HG02759 (cell line): ENCODE measurements around the gene CSMD2.

Source experiments
- ATAC-seq: cut with Tn5 transposase; IDR thresholded peaks from one replicate; pipeline ENCODE4 v1.9.1; 2021; ENCODE audit warnings: mild to moderate bottlenecking, moderate library complexity; ENCODE audit not compliant: unreplicated experiment

Gene CSMD2

DNA sequence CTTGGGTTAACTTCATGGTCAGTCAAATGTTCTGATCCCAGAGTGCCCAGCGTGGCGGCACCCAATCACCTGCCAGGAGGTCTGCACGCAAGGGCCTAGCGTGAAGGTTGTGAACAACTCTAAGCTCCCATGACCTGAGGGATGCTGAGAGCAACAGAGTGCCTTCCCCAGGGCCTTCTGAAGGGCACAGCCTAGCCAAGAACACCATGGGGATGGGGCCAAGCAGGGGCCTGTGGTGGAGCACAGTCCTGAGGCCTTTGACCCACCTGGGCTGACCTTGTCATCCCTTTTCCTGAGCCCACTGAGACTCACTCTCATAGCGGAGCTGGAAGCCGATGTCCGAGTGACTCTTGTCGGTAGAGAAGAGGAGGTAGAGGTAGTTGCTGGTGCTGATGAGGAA, 440.0 kb downstream of the CSMD2 start:
- ATAC-seq: no peak

- ATAC-seq: no peak
Observed at GRCh38 chr1:33724348-33724747, 440.7 kb downstream of the CSMD2 start.

- ATAC-seq: no peak
Observed at GRCh38 chr1:33723251-33723650, 441.8 kb downstream of the CSMD2 start.

- ATAC-seq: no peak
Observed at GRCh38 chr1:33721301-33721815, 443.7 kb downstream of the CSMD2 start.

DNA sequence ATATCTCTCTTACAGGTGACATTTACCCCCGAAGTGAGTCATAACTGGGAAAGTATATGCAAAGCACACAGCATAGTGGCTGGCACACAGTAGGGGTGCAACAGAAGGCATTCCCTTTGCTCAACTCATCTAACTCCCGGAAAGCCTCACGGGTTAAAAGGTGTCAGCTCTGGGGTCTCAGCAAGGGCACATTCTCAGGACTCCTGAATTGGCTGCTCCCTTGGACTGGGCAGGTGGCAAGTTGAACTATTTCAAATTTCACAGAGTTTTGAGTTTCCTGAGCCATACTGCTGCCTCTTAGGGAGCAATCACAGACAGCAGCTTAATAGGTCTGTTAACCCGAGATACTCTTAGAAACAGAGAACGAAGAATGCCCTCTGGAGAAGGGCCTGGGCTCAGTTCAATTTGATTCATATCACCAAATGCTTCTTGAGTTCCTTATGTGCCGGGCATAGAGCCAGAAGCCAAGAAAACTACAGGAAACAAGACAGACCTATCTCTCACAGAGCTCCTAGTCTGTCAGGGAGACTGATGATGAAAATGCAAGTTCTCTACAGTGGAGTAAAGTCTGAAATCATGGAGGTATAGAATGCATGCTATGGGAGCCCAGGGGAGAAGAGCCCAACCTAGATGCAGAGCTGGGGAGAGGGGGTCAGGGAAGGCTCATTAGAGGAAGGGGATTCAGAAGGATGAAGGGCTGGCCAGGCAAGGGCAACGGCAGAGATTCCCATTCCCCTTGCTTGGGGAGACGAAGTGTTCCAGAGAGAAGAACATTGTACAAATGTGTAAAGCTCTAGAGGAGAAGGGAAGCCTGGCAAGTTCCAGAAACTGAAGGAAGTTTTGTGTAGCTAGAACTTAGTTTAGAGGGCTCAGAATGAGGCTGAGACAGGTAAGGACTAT, 445.0 kb downstream of the CSMD2 start:
- ATAC-seq: no peak

- ATAC-seq: no peak
Observed at GRCh38 chr1:33719326-33719725, 445.7 kb downstream of the CSMD2 start.

DNA sequence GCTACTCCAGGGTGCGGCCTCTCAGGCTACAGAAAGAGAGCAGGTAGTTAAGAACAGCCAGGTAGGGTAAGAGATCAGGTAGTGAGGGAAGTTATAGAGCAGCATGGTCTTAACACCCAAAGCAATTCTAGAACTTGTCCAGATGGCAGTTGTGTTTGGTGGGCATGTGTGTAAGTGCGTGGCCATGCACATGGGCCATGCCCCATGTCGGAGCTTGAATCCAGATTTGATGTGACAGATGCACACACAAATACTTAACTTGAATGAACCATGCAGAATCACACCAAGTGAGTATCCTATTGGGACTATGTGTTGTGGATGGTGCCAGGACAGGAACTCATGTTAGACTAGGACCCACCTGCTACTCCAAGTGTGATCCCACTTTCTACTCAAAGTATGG, 446.8 kb downstream of the CSMD2 start:
- no peak for ATAC-seq

DNA sequence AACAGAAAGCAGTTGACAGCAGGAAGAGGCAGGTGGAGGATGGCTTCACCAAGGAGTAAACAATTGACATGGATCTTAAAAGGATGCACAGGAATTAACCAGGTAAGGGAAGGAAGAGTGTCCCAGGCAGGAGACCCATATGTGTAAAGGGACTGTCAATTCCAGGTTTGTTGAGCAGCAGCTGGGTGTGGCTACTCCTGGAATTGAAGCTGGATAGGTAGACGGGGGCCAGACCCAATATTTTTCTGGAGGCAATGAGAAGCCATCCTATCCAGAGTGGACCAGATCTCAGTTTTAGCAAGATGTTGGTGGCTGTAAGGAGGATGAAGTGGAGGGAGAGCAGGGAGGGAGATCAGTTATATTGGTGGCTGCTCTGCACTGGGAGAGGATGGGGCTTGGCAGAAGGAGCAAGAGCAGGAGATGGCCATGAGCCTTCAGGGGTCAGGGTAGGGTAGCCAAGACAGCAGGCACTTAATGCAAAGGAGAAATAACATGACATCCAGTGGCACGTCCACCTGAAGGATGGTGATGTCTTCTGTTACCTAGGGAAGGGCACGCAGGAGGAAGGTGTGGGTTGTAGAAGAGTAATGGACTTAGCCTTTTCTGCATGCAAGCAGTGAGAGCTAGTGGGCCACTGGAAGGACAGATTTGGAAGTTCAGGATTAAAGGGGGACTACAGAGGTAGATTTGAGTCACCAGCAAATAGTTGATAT, 447.9 kb downstream of the CSMD2 start:
- no peak for ATAC-seq

- no peak for ATAC-seq
Observed at GRCh38 chr1:33715195-33715811, 449.7 kb downstream of the CSMD2 start.

DNA sequence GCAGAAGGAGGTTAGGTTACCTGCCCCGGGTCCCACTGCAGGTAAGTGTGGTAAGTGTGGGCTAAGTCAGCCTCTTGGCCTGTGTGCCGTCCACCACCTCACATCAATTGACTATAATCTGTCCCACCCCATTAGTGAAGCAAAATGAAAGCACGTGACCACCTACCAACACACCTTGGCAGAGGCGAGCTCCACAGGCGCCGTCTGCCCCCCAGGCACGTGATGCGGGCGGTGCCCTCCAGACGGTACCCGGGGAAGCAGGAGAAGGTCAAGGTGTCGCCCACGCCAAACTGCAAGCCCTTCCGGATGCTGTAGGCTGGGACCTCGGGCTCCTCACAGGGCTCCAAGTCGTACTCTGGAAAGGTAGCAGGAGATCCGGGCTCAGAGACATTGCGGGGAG, 450.6 kb downstream of the CSMD2 start:
- ATAC-seq: no peak

- ATAC-seq: no peak
Observed at GRCh38 chr1:33713058-33713877, 451.8 kb downstream of the CSMD2 start.

GRCh38 chr1:33712186-33712585, 452.8 kb downstream of the CSMD2 start:
- no peak for ATAC-seq

DNA sequence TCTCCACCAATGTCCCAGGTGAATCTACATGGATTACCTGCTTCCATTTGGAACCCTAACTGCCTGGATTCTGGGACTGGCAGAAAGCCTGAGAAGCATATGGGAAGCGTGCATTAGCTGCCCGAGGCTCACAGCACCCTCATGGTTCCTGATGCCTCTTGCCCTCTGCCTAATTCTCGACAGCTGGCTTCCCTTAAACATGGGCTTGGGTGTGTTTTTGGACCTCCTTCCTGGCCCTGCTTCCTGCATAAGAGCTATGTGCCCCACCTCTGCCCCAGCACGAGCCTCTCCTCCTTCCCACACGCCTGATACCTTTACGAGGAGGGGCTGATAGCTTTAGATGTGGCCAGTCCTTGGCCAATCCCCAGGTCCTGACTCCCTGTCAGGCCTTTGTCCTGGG, 453.5 kb downstream of the CSMD2 start:
- no peak for ATAC-seq

DNA sequence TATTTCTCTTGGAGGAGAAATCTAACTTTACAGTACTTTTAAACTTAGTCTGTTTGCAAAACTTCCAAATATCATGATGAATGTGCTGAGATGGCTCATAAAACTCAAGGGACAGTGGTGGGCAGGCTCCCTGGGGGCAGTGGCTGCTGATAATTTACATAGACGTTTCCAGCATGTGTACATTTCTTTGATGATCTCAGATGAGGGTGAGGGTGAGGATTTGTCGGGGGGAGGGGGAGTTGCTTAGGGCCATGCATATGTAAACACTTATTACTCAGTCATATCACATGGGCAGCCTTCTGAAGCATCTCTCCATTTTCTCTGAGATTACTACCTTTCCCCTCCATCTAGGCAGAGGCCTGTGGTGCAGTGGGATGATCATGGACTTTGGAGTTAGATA, 454.1 kb downstream of the CSMD2 start:
- no peak for ATAC-seq

DNA sequence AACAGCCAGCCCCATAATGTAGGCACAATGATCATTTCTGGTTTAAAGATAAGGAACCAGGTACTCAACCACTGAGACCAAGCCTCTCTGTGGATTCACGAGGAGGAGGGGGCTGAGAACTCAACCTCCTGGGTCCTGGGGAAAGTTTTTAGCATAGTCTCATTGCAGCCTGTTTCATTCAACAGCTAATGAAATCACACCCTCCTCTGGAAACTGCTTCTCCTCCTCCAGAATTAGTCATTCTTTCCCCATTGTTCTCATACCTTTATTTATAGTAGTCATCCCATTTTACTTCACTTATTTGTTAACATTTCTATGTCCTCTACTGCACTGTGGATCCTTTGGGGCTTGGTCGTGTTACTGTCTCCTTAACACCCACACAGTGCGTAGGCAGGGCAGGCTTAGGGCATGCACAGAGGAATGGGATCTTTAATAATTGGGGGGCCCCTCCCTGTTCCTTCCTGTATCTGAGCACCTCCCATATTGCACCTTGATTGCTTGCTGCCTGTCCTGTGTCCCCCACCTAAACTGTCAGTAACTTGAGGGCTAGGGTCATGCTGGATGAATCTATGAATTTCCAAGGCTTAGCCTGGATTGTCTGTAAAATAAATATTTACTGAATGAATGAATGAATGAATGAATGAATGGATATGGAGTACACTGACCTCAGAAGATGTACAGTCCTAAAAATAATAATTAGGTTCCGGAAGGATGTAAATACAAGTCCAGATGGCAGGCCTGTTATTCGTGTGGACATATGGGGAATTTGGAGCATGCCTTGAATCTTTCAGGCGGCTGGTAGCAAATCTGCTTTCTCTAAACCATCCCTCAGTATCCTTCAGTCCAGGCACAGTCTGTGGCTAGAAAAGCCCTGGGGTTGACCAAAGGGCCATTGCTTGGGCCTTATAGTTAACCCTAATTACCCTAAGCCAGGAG, 455.0 kb downstream of the CSMD2 start:
- no peak for ATAC-seq

- ATAC-seq: no peak
Observed at GRCh38 chr1:33709174-33709782, 455.8 kb downstream of the CSMD2 start.

- ATAC-seq: no peak
Observed at GRCh38 chr1:33706634-33707255, 458.3 kb downstream of the CSMD2 start.

DNA sequence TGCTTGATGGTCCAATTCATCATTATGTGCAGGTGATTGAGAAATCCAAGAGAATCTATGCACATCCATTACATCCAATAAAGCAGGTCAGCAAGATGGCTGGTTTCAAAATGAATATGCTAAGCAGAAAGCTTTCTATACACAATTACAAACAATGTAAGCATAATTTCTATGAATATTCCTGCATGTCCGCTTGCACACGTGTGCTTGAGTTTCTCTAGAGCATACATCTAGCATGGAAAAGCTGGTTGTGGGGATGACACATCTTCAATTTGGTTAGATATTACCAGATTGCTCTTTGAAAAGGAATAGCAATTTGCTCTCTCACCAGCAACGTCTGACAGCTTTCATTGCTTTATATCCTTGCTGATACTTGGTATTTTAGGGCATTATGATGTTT, 461.6 kb downstream of the CSMD2 start:
- no peak for ATAC-seq
